HG03039 (cell line): ENCODE measurements around the gene TMEM220.
"Not testable (repeated sequence)": the region's sequence is repeated elsewhere in the genome, so short reads cannot be mapped to it uniquely, and the experiment has no call there.

Source experiments
- ATAC-seq: cut with Tn5 transposase; IDR thresholded peaks from one replicate; pipeline ENCODE4 v1.9.1; 2021; ENCODE audit warnings: mild to moderate bottlenecking, moderate library complexity; ENCODE audit not compliant: unreplicated experiment

TMEM220 gene

GRCh38 chr17:10731408-10731879, 1.6 kb upstream of the TMEM220 start:
- ATAC-seq: no peak

DNA sequence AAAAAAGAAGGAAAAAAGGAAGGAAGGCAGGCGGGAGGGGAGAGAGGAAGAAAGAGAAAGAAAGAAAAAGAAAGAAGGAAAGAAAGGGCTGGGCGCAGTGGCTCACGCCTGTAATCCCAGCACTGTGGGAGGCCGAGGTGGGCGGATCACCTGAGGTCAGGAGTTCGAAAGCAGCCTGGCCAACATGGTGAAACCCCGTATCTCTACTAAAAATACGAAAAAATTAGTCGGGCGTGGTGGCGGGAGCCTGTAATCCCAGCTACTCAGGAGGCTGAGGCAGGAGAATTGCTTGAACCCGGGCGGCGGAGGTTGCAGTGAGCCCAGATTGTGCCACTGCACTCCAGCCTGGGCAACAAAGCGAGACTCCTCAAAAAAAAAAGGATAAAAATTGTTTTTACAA, 424 bp upstream of the TMEM220 start:
- ATAC-seq: not testable (repeated sequence)

DNA sequence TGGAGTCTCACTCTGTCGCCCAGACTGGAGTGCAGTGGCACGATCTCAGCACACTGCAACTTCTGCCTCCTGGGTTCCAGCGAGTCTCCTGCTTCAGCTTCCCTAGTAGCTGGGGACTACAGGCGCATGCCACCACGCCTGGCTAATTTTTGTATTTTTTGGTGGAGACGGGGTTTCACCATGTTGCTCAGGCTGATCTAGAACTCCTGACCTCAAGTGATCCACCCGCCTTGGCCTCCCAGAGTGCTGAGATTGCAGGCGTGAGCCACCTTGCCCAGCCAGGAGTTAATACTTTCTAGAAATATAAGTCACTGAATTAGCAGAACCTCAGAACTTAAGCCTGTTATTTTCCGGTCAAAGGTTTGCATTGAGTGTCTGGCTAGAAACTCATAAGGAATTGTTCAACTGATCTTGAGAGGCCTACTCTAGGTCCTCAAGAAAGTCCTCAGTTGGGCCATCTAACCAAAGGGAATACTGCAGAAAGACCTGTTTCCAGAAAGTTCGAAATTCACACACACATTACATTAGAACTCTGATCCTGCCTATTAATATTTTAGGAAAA, 1.4 kb downstream of the TMEM220 start:
- no peak for ATAC-seq

GRCh38 chr17:10727192-10727591, 2.6 kb downstream of the TMEM220 start:
- no peak for ATAC-seq

GRCh38 chr17:10726196-10726595, 3.6 kb downstream of the TMEM220 start:
- ATAC-seq: no peak

- ATAC-seq: no peak
These were observed 4.6 kb downstream of the TMEM220 start for GRCh38 chr17:10725262-10725661.

- no peak for ATAC-seq
These were observed 5.2 kb downstream of the TMEM220 start for GRCh38 chr17:10724546-10725195.

DNA sequence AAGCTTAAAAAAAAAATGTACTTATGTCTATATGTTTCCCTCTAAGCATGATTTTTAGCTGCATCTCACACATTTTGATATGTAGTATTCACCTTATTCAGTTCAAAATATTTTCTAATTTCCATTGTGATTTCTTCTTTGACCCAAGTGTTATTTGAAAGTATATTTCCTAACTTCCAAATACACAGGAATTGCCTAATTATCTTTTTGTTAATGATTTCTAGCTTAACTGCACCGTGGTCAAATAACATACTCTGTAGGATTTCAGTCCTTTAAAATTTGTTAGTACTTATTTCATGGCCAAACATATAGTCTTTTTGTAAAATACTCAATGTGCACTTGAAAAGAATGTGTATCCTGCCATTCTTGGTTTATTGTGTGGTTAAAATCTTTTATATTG, 11.3 kb downstream of the TMEM220 start:
- ATAC-seq: no peak

DNA sequence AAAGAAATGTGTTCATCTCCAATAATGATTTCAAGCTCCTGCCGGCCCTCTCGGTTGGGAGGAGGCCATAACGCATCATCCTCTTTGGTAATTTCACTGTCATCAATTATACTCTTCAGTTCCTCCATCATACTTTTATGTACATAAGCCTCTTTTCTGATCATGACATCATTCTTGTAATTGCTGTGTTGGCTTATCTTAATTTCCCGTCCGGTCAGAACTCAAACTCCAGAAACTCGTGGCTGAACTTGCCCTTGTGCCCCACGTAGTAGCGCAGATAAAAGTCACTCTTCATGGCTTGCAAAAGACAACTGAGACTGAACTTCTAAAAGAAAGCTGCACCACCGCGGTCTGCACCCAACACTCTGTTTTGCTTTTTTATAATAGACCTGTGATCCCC, 13.6 kb downstream of the TMEM220 start:
- no peak for ATAC-seq

DNA sequence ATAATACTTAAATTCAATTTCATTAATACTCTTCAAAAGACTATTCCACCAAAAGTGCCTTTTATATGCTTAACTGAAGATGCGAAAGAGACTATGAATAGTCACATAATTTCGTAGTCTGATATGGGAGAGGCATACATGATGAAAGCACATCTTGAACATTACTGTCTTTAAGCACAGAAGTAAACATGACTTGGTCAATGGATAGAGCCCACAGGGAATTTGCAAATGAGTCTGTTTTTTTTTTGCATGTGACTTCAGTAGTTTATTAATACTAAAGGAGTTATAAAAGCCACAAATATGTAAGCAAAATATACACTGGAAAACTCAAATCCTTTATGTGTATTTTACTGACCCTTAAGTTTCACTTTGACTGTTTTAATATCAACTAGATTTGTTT, 16.5 kb downstream of the TMEM220 start:
- no peak for ATAC-seq

DNA sequence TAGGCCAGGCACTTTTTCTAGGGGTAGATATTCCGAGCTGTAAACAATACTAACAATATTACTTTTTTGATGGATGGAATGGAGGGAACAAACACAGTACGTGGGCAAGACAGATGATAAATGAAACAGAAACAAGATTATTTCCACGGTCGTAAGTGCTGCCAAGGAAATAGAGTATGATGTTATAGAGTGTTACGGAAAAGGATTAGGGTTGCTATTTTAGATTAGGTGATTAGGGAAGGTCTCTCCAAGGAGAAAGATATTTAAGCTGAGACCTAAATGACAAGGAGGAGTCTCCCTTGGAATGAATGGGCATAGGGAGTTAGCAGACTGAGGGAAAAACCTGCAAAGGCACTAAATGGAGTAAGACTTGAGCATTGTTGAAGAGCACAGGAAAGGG, 24.1 kb downstream of the TMEM220 start:
- ATAC-seq: no peak

- ATAC-seq: no peak
These were observed 27.2 kb downstream of the TMEM220 start for GRCh38 chr17:10702574-10702973.

- ATAC-seq: no peak
These were observed 30.0 kb downstream of the TMEM220 start for GRCh38 chr17:10699856-10700255.

DNA sequence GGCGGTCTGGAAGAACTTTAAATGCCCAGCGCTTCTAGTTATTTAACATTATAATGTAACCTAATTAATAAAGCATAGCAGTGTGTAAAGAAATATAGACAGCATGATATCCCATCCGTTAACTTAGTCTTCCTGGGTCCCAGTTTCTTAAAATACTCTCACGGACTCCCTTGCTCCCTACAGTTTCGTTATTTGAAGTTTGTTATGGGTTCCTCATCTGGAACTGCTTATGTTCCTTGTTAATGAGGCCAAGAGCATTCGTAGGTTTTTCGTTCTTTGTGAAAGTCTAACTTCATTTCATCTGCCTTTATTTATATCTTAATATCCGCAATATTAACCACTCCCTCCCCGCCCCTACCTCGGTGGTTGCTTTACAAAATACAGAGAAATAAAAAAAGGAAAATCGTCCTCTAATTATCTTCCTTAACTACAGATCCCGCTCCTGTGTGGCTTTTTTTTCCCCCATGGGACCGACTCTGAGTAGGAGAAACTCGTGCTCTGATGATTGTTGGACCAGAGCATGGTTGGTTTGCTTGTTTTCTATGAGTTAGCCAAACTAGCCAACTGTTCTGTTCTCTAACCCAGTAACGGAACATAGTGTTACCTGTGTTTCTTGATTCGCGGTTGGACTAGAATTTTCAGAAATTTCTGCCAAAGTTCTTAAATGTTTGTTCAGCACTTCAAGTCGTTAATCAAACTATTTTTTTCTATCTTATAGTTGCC, 31.6 kb downstream of the TMEM220 start:
- ATAC-seq: no peak

DNA sequence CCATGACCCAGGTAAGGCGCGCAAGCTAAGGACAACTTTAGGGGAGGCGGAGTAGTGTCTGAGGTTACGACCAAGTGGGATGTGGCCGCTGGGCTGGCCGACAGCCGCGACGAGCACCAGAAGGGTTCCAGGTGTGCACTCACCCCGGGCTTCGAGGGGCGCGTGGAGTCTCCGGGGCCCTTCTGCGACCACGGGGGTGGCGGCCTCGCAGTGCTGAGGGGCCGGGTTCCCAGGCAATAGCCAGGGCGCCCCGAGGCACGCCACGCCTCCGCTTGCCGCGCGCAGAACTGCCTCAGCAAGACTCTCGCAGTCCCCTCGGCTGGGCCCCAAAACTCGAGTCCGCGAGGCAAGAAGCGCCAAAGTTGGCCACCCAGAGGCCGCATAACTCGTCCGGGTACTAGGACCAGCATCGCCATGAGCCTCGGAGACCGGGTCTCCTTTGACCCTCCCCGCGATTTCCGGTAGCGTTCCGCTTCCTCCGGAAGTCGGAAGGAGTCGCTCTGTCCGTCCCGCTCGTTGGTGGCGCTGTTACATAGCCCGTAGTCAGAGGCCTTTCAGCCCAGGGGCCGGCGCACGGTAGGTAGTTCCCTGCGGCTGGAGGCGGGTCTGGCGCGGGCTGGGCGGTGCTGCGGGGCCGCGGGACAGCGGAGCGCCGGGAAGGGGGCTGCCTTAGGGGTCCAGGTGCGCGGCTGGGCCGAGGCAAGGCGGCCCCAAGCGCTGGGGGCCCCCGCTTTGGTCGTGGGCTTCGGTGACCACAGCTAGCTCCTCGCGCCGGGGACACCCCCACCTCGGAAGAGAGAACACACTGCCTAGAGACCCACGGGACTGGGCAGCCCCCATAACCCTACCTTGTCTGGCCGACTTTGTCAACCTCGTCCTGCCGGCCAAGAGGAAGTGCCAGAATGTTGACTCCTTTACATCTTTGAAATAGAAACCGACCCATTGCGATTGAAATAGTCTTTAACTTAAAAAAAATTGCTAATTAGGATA, 32.4 kb downstream of the TMEM220 start, which contains the start of the genes ADPRM and SCO1:
Gene ADPRM (plus strand): TSS at position 503 of the 990 bp plus-strand sequence. CDS start 7,333 bp downstream, outside the sequence.
Gene SCO1 (minus strand): TSS at position 442 of the 990 bp plus-strand sequence. CDS start 26 bp downstream, at position 416.
- peak; percentile 96 for ATAC-seq

DNA sequence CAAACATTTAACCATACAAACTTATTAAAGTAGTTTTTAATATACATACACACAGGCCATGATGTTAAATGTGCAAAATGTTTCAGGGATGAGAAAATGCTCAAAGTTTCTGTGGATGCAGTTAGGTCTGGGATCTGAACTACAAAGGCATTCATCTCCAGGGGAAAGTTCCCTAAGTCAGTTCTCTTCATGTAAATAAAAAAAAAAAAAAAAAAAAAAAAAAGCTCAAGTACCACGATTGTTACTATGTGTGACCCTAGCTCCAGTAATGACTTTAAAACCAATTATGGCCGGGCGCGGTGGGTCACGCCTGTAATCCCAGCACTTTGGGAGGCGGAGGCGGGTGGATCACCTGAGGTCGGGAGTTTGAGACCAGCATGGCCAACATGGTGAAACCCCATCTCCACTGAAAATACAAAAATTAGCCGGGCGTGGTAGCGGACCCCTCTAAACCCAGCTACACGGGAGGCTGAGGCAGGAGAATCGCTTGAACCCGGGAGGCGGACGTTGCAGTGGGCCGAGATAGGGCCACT, 33.9 kb downstream of the TMEM220 start:
- ATAC-seq: not testable (repeated sequence)

- no peak for ATAC-seq
These were observed 42.3 kb downstream of the TMEM220 start for GRCh38 chr17:10687499-10687898.

GRCh38 chr17:10683853-10684252, 46.0 kb downstream of the TMEM220 start:
- ATAC-seq: no peak

DNA sequence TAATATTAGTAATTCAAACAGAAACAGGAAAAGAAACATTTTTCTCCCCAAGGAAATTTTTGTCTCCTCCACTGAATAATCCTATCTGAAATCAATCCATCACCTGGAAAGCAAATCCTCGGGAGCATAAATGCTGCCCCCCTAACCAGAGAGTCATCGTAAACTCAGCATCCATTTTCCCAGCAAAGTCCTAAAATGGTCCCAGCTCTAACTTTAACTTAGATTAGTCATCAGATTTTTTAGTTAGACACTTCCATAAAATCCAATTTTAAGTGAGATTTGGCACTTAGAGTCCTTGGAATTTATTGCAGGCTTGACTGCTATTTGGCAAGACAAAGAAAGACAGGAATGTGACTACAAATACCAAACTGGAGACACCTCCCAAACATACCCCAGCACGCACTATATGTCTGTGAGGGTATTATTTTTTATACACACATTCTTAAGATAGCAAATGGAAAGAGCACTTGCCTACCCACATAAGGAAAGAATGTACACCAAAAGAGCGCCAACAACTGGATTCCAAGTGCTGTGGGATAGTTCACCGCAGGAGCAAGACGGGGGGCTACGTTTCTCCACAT, 47.9 kb downstream of the TMEM220 start:
- no peak for ATAC-seq

DNA sequence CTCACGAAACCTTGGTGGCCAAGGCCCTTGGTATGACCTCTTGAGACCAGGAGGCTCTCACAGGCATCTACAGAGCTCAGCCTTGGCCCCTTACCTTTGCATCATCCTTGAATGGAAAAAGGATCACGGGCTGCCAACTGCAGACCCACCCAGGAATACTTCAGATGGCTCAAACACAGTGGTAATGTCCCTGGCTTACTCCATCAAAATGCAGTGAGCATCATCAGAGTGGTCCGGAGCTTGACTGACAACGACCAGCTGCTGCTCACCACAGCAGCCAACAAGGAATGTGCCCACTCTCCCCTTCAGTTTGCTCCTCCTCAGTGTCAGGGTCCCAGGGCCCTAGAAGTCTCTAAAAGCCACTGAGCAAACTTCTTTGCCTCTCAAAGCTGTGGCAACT, 55.1 kb downstream of the TMEM220 start:
- no peak for ATAC-seq
